ENCODE data around the gene ADGRG1. TPM values are rescaled to one million over a fixed set of nuclear protein-coding genes. Genes with fewer than 3 reads are reported as not detected.

Gene ADGRG1
- total RNA-seq, 6 experiments from 2014 or later: 1.8 to 4.2 (median 3.4) TPM

DNA sequence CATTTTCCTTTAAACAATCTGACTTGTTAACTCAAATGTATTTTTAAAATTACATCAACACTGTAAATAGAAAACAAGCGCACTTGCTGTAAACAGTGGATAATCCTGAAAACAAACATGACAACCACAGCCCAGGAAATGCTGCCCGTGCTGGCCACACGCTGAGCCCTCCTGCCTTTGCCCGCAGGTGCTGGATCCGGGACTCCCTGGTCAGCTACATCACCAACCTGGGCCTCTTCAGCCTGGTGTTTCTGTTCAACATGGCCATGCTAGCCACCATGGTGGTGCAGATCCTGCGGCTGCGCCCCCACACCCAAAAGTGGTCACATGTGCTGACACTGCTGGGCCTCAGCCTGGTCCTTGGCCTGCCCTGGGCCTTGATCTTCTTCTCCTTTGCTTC, 33.1 kb downstream of the ADGRG1 start:
- TF ChIP-seq POLR2A (IDR thresholded peaks at IDR 0.05): no peak
- no peak for TF ChIP-seq CTCF (IDR thresholded peaks at IDR 0.05)
- no peak for DNase-seq
- ATAC-seq: no peak
- Histone ChIP-seq H3K4me3 (no peak overlapping the region), H3K4me1 (no peaks in the 10 kb centered on the region), H3K27ac (no peak overlapping the region), H3K27me3 (no peaks in the 10 kb centered on the region), H3K36me3 (no peaks in the 10 kb centered on the region), H3K9me3 (no peaks in the 10 kb centered on the region)
- 100% methylated on average over 5 of the region's 7 CpGs for WGBS (ENCODE audit: insufficient coverage, low coverage, low lambda C conversion rate, missing lambda C conversion rate)
- intact Hi-C loops (cut with DNase I): no loop called here

- 76% methylated on average over 8 of the region's 20 CpGs for WGBS (ENCODE audit: insufficient coverage, low coverage, low lambda C conversion rate, missing lambda C conversion rate)
- intact Hi-C loops (cut with DNase I): no loop called here
- H3K36me3 ChIP-seq: no peaks in the 10 kb centered on the region
- ATAC-seq (no peak), DNase-seq (no peak)
- H3K9me3 ChIP-seq: no peaks in the 10 kb centered on the region
- H3K4me3 ChIP-seq: no peak overlapping the region
- H3K27me3 ChIP-seq: no peaks in the 10 kb centered on the region
- TF ChIP-seq POLR2A (IDR thresholded peaks at IDR 0.05) (no peak), CTCF (IDR thresholded peaks at IDR 0.05) (no peak)
- no peak overlapping the region for H3K27ac ChIP-seq
- H3K4me1 ChIP-seq: peaks cover 0 to 4% (median under 1%) of the 10 kb centered on the region in 4 donors
Observed at GRCh38 chr16:57661936-57662906, 33.8 kb downstream of the ADGRG1 start.

DNA sequence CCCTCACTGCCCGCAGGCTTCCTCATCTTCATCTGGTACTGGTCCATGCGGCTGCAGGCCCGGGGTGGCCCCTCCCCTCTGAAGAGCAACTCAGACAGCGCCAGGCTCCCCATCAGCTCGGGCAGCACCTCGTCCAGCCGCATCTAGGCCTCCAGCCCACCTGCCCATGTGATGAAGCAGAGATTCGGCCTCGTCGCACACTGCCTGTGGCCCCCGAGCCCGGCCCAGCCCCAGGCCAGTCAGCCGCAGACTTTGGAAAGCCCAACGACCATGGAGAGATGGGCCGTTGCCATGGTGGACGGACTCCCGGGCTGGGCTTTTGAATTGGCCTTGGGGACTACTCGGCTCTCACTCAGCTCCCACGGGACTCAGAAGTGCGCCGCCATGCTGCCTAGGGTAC, 35.0 kb downstream of the ADGRG1 start:
- 100% methylated on average over 4 of the region's 21 CpGs for WGBS (ENCODE audit: insufficient coverage, low coverage, low lambda C conversion rate, missing lambda C conversion rate)
- DNase-seq: no peak
- intact Hi-C loops (cut with DNase I): no loop called here

DNA sequence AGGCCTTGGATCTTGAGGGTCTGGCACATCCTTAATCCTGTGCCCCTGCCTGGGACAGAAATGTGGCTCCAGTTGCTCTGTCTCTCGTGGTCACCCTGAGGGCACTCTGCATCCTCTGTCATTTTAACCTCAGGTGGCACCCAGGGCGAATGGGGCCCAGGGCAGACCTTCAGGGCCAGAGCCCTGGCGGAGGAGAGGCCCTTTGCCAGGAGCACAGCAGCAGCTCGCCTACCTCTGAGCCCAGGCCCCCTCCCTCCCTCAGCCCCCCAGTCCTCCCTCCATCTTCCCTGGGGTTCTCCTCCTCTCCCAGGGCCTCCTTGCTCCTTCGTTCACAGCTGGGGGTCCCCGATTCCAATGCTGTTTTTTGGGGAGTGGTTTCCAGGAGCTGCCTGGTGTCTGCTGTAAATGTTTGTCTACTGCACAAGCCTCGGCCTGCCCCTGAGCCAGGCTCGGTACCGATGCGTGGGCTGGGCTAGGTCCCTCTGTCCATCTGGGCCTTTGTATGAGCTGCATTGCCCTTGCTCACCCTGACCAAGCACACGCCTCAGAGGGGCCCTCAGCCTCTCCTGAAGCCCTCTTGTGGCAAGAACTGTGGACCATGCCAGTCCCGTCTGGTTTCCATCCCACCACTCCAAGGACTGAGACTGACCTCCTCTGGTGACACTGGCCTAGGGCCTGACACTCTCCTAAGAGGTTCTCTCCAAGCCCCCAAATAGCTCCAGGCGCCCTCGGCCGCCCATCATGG, 35.7 kb downstream of the ADGRG1 start:
- H3K4me1 ChIP-seq: peaks cover 0 to 12% (median 4%) of the 10 kb centered on the region in 4 donors
- DNase-seq (no peak), ATAC-seq (no peak)
- H3K4me3 ChIP-seq: no peak overlapping the region
- no peaks in the 10 kb centered on the region for H3K9me3 ChIP-seq
- TF ChIP-seq CTCF (IDR thresholded peaks at IDR 0.05) (no peak), POLR2A (IDR thresholded peaks at IDR 0.05) (no peak)
- no peaks in the 10 kb centered on the region for H3K27me3 ChIP-seq
- no peaks in the 10 kb centered on the region for H3K36me3 ChIP-seq
- 85% methylated on average over 5 of the region's 15 CpGs for WGBS (ENCODE audit: insufficient coverage, low coverage, low lambda C conversion rate, missing lambda C conversion rate)
- no peak overlapping the region for H3K27ac ChIP-seq
- intact Hi-C loops (cut with DNase I): no loop called here

More for the DNA sequence above, 35.0 kb downstream of the ADGRG1 start:
- ATAC-seq: no peak
- Histone ChIP-seq H3K27ac (no peak overlapping the region), H3K4me3 (no peak overlapping the region), H3K27me3 (no peaks in the 10 kb centered on the region), H3K9me3 (no peaks in the 10 kb centered on the region), H3K4me1 (peaks cover 0 to 12% (median 4%) of the 10 kb centered on the region in 4 donors), H3K36me3 (no peaks in the 10 kb centered on the region)
- TF ChIP-seq POLR2A (IDR thresholded peaks at IDR 0.05): no peak
- TF ChIP-seq CTCF (IDR thresholded peaks at IDR 0.05): no peak
